H1 (cell line): ENCODE data around the gene GATD1.

Experiments
- CHD1 ChIP-seq: IDR thresholded peaks from 2 replicates; pipeline ENCODE4 v1.6.1; 2012; ENCODE audit warnings: low read depth, low read length, improper control_type of control experiment
- CREB1 ChIP-seq: IDR thresholded peaks from 2 replicates; pipeline ENCODE4 v1.6.1; 2012; ENCODE audit warnings: inconsistent platforms
- EZH2 ChIP-seq: fragments of 200-600 bp; sonication (generic); IDR thresholded peaks from 2 replicates; pipeline ENCODE4 v1.7.1; 2012; ENCODE audit warnings: low read depth, mild to moderate bottlenecking, moderate library complexity, low read length, inconsistent platforms; ENCODE audit not compliant: severe bottlenecking
- MAFK ChIP-seq: IDR thresholded peaks from 2 replicates; pipeline ENCODE4 v1.6.1; 2012; ENCODE audit warnings: low read depth, mild to moderate bottlenecking, improper control_type of control experiment, low read length
- POLR2A ChIP-seq, 2 experiments: IDR thresholded peaks; 1 replicate in 1 of 2; 2 replicates in 1 of 2; pipeline ENCODE4 v1.6.1; 2011; ENCODE audit warnings: low read depth in 2 of 2, low read length in 2 of 2, mild to moderate bottlenecking in 2 of 2; ENCODE audit errors: control extremely low read depth in 1 of 2
- POLR2AphosphoS5 ChIP-seq: IDR thresholded peaks from 2 replicates; pipeline ENCODE4 v1.6.1; 2011; ENCODE audit warnings: low read depth, low read length
- TAF1 ChIP-seq: IDR thresholded peaks from 2 replicates; pipeline ENCODE4 v1.6.1; 2011; ENCODE audit warnings: mild to moderate bottlenecking, low read depth, low read length
- USF2 ChIP-seq: IDR thresholded peaks from 2 replicates; pipeline ENCODE4 v1.6.1; 2011; ENCODE audit warnings: low read length, improper control_type of control experiment
- YY1 ChIP-seq: IDR thresholded peaks from 2 replicates; pipeline ENCODE4 v1.6.1; 2011; ENCODE audit warnings: low read depth, mild to moderate bottlenecking, low read length
- TF ChIP-seq, protein P1 (sequence below): fragments of 300-600 bp; sonication (generic); IDR thresholded peaks from 2 replicates; pipeline ENCODE4 v1.7.1; 2012; ENCODE audit warnings: low read length, moderate library complexity, mild to moderate bottlenecking, inconsistent platforms; ENCODE audit not compliant: insufficient replicate concordance
- TF ChIP-seq, protein P2 (sequence below), 3 experiments: IDR thresholded peaks; 1 replicate in 2 of 3; 2 replicates in 1 of 3; pipeline versions ENCODE4 v1.5.1 to v1.6.1; 2011; ENCODE audit warnings: low read length in 3 of 3, mild to moderate bottlenecking in 3 of 3, inconsistent platforms in 2 of 3, low read depth in 1 of 3, moderate library complexity in 1 of 3; ENCODE audit not compliant: insufficient read depth in 1 of 3; ENCODE audit errors: control extremely low read depth in 1 of 3

DNA sequence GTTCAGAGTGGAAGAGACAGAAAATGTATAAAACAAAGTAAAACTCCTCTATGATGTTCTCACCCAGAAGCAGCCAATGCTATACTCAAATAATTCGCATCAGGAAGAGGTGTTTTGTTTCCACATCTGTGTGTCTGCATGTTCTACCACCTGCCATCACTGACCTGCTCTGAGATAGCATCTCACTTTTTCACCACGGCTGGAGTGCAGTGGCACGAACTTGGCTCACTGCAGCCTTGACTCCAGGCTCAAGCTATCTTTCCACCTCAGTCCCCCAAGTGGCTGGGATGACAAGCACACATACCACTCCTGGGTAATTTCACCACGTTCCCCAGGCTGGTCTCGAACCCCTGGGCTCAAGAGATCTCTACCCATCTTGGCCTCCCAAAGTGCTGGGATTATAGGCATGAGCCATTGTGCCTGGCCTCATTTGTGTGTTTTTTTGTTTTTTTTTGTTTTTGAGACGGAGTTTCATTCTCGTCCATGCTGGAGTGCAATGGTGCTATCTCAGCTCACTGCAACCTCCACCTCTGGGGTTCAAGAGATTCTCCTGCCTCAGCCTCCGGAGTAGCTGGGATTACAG lies 15.7 kb downstream of the GATD1 start:
- TF ChIP-seq, protein P1, sequence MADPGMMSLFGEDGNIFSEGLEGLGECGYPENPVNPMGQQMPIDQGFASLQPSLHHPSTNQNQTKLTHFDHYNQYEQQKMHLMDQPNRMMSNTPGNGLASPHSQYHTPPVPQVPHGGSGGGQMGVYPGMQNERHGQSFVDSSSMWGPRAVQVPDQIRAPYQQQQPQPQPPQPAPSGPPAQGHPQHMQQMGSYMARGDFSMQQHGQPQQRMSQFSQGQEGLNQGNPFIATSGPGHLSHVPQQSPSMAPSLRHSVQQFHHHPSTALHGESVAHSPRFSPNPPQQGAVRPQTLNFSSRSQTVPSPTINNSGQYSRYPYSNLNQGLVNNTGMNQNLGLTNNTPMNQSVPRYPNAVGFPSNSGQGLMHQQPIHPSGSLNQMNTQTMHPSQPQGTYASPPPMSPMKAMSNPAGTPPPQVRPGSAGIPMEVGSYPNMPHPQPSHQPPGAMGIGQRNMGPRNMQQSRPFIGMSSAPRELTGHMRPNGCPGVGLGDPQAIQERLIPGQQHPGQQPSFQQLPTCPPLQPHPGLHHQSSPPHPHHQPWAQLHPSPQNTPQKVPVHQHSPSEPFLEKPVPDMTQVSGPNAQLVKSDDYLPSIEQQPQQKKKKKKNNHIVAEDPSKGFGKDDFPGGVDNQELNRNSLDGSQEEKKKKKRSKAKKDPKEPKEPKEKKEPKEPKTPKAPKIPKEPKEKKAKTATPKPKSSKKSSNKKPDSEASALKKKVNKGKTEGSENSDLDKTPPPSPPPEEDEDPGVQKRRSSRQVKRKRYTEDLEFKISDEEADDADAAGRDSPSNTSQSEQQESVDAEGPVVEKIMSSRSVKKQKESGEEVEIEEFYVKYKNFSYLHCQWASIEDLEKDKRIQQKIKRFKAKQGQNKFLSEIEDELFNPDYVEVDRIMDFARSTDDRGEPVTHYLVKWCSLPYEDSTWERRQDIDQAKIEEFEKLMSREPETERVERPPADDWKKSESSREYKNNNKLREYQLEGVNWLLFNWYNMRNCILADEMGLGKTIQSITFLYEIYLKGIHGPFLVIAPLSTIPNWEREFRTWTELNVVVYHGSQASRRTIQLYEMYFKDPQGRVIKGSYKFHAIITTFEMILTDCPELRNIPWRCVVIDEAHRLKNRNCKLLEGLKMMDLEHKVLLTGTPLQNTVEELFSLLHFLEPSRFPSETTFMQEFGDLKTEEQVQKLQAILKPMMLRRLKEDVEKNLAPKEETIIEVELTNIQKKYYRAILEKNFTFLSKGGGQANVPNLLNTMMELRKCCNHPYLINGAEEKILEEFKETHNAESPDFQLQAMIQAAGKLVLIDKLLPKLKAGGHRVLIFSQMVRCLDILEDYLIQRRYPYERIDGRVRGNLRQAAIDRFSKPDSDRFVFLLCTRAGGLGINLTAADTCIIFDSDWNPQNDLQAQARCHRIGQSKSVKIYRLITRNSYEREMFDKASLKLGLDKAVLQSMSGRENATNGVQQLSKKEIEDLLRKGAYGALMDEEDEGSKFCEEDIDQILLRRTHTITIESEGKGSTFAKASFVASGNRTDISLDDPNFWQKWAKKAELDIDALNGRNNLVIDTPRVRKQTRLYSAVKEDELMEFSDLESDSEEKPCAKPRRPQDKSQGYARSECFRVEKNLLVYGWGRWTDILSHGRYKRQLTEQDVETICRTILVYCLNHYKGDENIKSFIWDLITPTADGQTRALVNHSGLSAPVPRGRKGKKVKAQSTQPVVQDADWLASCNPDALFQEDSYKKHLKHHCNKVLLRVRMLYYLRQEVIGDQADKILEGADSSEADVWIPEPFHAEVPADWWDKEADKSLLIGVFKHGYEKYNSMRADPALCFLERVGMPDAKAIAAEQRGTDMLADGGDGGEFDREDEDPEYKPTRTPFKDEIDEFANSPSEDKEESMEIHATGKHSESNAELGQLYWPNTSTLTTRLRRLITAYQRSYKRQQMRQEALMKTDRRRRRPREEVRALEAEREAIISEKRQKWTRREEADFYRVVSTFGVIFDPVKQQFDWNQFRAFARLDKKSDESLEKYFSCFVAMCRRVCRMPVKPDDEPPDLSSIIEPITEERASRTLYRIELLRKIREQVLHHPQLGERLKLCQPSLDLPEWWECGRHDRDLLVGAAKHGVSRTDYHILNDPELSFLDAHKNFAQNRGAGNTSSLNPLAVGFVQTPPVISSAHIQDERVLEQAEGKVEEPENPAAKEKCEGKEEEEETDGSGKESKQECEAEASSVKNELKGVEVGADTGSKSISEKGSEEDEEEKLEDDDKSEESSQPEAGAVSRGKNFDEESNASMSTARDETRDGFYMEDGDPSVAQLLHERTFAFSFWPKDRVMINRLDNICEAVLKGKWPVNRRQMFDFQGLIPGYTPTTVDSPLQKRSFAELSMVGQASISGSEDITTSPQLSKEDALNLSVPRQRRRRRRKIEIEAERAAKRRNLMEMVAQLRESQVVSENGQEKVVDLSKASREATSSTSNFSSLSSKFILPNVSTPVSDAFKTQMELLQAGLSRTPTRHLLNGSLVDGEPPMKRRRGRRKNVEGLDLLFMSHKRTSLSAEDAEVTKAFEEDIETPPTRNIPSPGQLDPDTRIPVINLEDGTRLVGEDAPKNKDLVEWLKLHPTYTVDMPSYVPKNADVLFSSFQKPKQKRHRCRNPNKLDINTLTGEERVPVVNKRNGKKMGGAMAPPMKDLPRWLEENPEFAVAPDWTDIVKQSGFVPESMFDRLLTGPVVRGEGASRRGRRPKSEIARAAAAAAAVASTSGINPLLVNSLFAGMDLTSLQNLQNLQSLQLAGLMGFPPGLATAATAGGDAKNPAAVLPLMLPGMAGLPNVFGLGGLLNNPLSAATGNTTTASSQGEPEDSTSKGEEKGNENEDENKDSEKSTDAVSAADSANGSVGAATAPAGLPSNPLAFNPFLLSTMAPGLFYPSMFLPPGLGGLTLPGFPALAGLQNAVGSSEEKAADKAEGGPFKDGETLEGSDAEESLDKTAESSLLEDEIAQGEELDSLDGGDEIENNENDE: no peak
- TF ChIP-seq MAFK (no peak), YY1 (no peak), POLR2A (IDR thresholded peaks at IDR 0.05; ENCODE audit: control extremely low read depth in 1 of 2, low read depth in 2 of 2, low read length in 2 of 2) (no peak; a peak in 1 of 3 replicates), EZH2 (no peak), TAF1 (no peak), USF2 (no peak), POLR2AphosphoS5 (no peak), CHD1 (no peak), CREB1 (no peak)
- TF ChIP-seq, protein P2, sequence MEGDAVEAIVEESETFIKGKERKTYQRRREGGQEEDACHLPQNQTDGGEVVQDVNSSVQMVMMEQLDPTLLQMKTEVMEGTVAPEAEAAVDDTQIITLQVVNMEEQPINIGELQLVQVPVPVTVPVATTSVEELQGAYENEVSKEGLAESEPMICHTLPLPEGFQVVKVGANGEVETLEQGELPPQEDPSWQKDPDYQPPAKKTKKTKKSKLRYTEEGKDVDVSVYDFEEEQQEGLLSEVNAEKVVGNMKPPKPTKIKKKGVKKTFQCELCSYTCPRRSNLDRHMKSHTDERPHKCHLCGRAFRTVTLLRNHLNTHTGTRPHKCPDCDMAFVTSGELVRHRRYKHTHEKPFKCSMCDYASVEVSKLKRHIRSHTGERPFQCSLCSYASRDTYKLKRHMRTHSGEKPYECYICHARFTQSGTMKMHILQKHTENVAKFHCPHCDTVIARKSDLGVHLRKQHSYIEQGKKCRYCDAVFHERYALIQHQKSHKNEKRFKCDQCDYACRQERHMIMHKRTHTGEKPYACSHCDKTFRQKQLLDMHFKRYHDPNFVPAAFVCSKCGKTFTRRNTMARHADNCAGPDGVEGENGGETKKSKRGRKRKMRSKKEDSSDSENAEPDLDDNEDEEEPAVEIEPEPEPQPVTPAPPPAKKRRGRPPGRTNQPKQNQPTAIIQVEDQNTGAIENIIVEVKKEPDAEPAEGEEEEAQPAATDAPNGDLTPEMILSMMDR (IDR thresholded peaks at IDR 0.05; ENCODE audit: control extremely low read depth in 1 of 3, insufficient read depth in 1 of 3, low read depth in 1 of 3, low read length in 3 of 3): no peak
